Tibial nerve (tissue), 4 donors: Measurements from ENCODE around the gene CKAP5. TPM values are rescaled to one million over a fixed set of nuclear protein-coding genes. Genes with fewer than 3 reads are reported as not detected.

Experiments
- DNase-seq, 2 donors: peaks; one replicate each; pipeline ENCODE4 v3.0.0-alpha.2; 2019; ENCODE audit warnings: low spot score in 2 of 2
- H3K27ac ChIP-seq, 4 donors: fragments of 200-600 bp; sonication (generic) in 3 of 4; one replicate each; pipeline ENCODE4 v1.5.1; 2017 to 2019; ENCODE audit warnings: mild to moderate bottlenecking in 1 of 4
- H3K27me3 ChIP-seq, 2 donors: fragments of 200-600 bp; sonication (generic) in 1 of 2; one replicate each; pipeline versions ENCODE4 v1.5.1 to v1.6.0; 2017 to 2019
- H3K36me3 ChIP-seq, 3 donors: fragments of 200-600 bp; sonication (generic); one replicate each; pipeline ENCODE4 v1.5.1; 2018 to 2019
- H3K4me1 ChIP-seq, 4 donors: fragments of 200-600 bp; sonication (generic) in 3 of 4; one replicate each; pipeline ENCODE4 v1.5.1; 2017 to 2019
- H3K4me3 ChIP-seq, 4 donors: fragments of 200-600 bp; sonication (generic) in 3 of 4; one replicate each; pipeline ENCODE4 v1.5.1; 2017 to 2019; ENCODE audit warnings: mild to moderate bottlenecking in 1 of 4, moderate library complexity in 1 of 4
- H3K9me3 ChIP-seq, 4 donors: fragments of 200-600 bp; sonication (generic) in 3 of 4; one replicate each; pipeline ENCODE4 v1.5.1; 2017 to 2019
- EP300 ChIP-seq, 2 donors: sonication (generic); formaldehyde crosslinking; IDR thresholded peaks; one replicate each; pipeline ENCODE4 v1.6.1; 2017; ENCODE audit warnings: antibody characterized with exemption in 2 of 2, mild to moderate bottlenecking in 1 of 2
- POLR2A ChIP-seq, 2 donors: fragments of 450-650 bp; IDR thresholded peaks; one replicate each; pipeline ENCODE4 v1.6.1; 2017; ENCODE audit warnings: antibody characterized with exemption in 2 of 2, mild to moderate bottlenecking in 2 of 2, moderate library complexity in 2 of 2
- WGBS, 2 donors: methylation state at CpG; one replicate each; pipeline ENCODE4 v1.1.5; 2018; 5-methylcytosine and 5-hydroxymethylcytosine counted together
- total RNA-seq, 4 donors: library from RNA; depleted of rRNA; stranded (reverse); fragments of >200 nt; gene quantifications; one replicate each; pipeline ENCODE4 v1.1.0, GENCODE V29; 2016
- TF ChIP-seq, protein P1 (sequence below), 5 experiments: fragments of 200-600 bp in 3 of 5; fragments of 450-650 bp in 2 of 5; sonication (generic) in 3 of 5; IDR thresholded peaks; one replicate each; pipeline ENCODE4 v1.5.1; 2016 to 2019; ENCODE audit warnings: antibody characterized with exemption in 5 of 5, mild to moderate bottlenecking in 3 of 5, moderate library complexity in 2 of 5

CKAP5 gene
- total RNA-seq, 4 donors from 2014 or later, result 36.9 to 52.7 (median 47.7) TPM

DNA sequence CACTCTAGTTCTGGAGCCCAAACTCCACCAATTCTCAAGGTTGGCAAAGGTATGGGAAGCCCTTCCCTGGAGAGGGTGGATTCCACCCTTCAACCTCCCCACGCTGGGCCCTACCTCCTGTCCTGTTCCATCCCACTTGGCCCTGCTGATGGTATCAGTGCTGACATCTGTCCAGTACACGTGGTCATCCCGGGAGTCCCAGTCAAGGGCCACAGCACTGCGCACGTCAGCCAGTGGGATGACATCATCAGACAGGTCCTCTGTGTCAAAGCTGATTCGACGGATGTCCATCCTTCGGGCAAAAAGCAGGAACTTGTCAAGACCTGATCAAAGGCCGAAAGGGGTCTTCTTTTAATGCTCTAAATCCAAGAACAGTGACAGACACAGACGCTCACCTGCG lies 40.1 kb upstream of the CKAP5 start:
- H3K27ac ChIP-seq, result no peak overlapping the region
- 82 to 87% methylated on average over 11 of the region's 11 CpGs for WGBS, 2 donors
- no peaks in the 10 kb centered on the region for H3K4me1 ChIP-seq
- peaks cover 0 to 41% (median 0%) of the 10 kb centered on the region in 3 donors for H3K36me3 ChIP-seq
- H3K4me3 ChIP-seq, result no peak overlapping the region
- no peak for TF ChIP-seq EP300 (IDR thresholded peaks at IDR 0.05)
- TF ChIP-seq, protein P1, sequence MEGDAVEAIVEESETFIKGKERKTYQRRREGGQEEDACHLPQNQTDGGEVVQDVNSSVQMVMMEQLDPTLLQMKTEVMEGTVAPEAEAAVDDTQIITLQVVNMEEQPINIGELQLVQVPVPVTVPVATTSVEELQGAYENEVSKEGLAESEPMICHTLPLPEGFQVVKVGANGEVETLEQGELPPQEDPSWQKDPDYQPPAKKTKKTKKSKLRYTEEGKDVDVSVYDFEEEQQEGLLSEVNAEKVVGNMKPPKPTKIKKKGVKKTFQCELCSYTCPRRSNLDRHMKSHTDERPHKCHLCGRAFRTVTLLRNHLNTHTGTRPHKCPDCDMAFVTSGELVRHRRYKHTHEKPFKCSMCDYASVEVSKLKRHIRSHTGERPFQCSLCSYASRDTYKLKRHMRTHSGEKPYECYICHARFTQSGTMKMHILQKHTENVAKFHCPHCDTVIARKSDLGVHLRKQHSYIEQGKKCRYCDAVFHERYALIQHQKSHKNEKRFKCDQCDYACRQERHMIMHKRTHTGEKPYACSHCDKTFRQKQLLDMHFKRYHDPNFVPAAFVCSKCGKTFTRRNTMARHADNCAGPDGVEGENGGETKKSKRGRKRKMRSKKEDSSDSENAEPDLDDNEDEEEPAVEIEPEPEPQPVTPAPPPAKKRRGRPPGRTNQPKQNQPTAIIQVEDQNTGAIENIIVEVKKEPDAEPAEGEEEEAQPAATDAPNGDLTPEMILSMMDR (IDR thresholded peaks at IDR 0.05), result no peak
- TF ChIP-seq POLR2A (IDR thresholded peaks at IDR 0.05), result no peak
- H3K9me3 ChIP-seq, result no peaks in the 10 kb centered on the region
- DNase-seq, result no peak
- no peaks in the 10 kb centered on the region for H3K27me3 ChIP-seq

DNA sequence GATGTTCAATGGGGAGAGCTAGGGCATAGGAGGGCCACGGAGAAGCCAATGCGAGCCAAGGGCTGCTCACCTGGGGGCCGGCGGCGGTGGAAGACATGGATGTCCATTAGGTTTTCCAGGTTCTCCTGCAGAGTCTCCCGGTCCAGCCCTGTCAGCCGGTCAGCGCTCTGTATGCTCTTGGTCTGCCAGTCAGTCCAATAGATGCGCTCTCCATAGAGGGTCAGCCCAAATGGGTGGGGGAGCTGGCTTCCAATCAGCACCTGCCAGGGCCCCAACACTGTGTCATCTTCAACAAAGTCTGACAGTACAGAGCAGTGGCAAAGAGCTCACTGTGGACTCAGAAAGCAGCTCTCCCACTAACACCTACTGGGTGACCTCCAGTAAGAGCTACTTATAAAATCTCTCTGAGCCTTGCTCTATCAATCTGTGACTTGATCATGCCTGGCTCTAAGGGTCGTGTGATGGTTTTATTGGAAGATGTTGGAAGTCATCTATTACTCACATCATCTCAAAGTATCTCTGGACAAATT lies 33.0 kb upstream of the CKAP5 start:
- peaks cover 0 to 60% (median 0%) of the 10 kb centered on the region in 3 donors for H3K36me3 ChIP-seq
- no peaks in the 10 kb centered on the region for H3K9me3 ChIP-seq
- H3K4me1 ChIP-seq, result no peaks in the 10 kb centered on the region
- H3K4me3 ChIP-seq, result no peak overlapping the region
- no peak for DNase-seq
- TF ChIP-seq POLR2A (IDR thresholded peaks at IDR 0.05) (no peak), EP300 (IDR thresholded peaks at IDR 0.05) (no peak)
- TF ChIP-seq, protein P1 (IDR thresholded peaks at IDR 0.05), result no peak
- H3K27me3 ChIP-seq, result no peaks in the 10 kb centered on the region
- no peak overlapping the region for H3K27ac ChIP-seq
- WGBS, 2 donors, result 95 to 97% methylated on average over 10 of the region's 10 CpGs

DNA sequence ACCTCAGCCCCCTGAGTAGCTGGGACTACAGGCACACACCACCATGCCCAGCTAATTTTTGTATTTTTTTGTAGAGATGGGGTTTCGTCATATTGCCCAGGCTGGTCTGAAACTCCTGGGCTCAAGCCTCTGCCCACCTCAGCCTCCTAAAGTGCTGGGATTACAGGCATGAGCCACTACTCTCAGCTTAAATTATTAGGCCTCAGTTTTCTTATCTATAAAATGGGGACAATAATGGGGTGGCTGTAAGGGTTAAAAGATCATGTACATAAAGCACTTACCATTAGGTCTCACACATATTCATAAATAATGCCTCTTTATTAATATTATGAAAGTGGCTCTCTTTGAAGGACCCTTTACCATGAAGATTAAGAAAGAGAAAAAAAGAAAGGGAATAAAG lies 31.5 kb upstream of the CKAP5 start:
- Histone ChIP-seq H3K36me3 (peaks cover 0 to 65% (median 0%) of the 10 kb centered on the region in 3 donors), H3K27me3 (no peaks in the 10 kb centered on the region), H3K27ac (no peak overlapping the region), H3K9me3 (no peaks in the 10 kb centered on the region), H3K4me1 (no peaks in the 10 kb centered on the region), H3K4me3 (no peak overlapping the region)
- no peak for DNase-seq
- 89 to 100% methylated on average over 1 of the region's 1 CpG for WGBS, 2 donors
- TF ChIP-seq POLR2A (IDR thresholded peaks at IDR 0.05) (no peak), EP300 (IDR thresholded peaks at IDR 0.05) (no peak)
- TF ChIP-seq, protein P1 (IDR thresholded peaks at IDR 0.05), result no peak

DNA sequence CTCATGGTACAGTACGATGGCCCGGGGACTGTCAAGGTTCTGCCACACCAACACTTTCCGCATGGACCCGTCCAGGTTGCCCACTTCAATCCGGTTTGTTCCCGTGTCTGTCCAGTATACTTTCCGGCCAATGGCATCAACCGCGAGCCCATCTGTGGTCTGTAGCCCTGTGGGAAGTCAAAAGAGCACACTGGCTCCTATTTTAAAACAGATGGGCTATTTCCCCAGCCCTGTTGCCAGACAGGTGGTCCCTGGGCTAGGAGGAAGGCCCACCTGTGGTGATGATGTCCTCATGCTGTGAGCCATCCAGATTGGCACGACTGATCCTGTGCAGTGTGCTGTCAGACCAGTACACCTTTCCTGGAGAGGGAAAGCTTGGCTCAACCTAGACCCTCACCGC lies 30.4 kb upstream of the CKAP5 start:
- Histone ChIP-seq H3K27ac (no peak overlapping the region), H3K9me3 (no peaks in the 10 kb centered on the region), H3K4me3 (no peak overlapping the region), H3K4me1 (no peaks in the 10 kb centered on the region), H3K36me3 (peaks cover 0 to 62% (median 0%) of the 10 kb centered on the region in 3 donors), H3K27me3 (no peaks in the 10 kb centered on the region)
- TF ChIP-seq POLR2A (IDR thresholded peaks at IDR 0.05) (no peak), EP300 (IDR thresholded peaks at IDR 0.05) (no peak)
- TF ChIP-seq, protein P1 (IDR thresholded peaks at IDR 0.05), result no peak
- DNase-seq, result no peak
- 91 to 95% methylated on average over 11 of the region's 11 CpGs for WGBS, 2 donors

DNA sequence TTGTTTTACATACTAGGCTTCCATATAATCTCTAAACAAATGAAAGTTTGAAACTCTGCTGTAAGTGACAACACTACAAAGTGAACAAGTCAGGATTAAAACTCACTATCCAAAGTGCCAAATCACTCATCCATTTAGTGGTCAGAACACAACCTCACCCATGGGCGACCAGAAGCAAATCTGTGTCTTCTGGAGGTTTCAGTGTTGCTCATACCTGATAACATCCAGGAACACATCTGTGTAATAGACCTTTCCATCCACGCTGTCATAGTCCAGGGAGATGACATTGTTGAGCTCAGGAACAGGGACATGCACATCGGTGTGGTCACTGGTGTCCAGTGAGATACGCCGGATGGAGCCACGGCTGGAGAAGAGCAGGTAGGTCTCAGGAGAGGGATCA lies 28.5 kb upstream of the CKAP5 start:
- 88 to 89% methylated on average over 6 of the region's 6 CpGs for WGBS, 2 donors
- Histone ChIP-seq H3K4me3 (no peak overlapping the region), H3K27ac (no peak overlapping the region), H3K36me3 (peaks cover 0 to 72% (median 0%) of the 10 kb centered on the region in 3 donors), H3K4me1 (no peaks in the 10 kb centered on the region), H3K9me3 (no peaks in the 10 kb centered on the region), H3K27me3 (no peaks in the 10 kb centered on the region)
- TF ChIP-seq EP300 (IDR thresholded peaks at IDR 0.05), result no peak
- TF ChIP-seq POLR2A (IDR thresholded peaks at IDR 0.05), result no peak
- TF ChIP-seq, protein P1 (IDR thresholded peaks at IDR 0.05), result no peak
- DNase-seq, result no peak
